H1 (cell line): ENCODE measurements around the gene FOSL1. TPM values are rescaled to one million over a fixed set of nuclear protein-coding genes. Genes with fewer than 3 reads are reported as not detected.
A peak's percentile ranks its signal among the peaks of the same experiment; 100 is the strongest.

Source experiments
- CBX5 ChIP-seq: fragments of 300-800, 300-1000 bp; sonication (generic); IDR thresholded peaks from 2 replicates; pipeline ENCODE4 v1.7.1; 2016; ENCODE audit warnings: antibody characterized with exemption, low read length, low read depth
- CREB1 ChIP-seq: IDR thresholded peaks from 2 replicates; pipeline ENCODE4 v1.6.1; 2012; ENCODE audit warnings: inconsistent platforms
- CTBP2 ChIP-seq: IDR thresholded peaks from 2 replicates; pipeline ENCODE4 v1.7.0; 2011; ENCODE audit warnings: borderline replicate concordance, mild to moderate bottlenecking, moderate library complexity, mixed read lengths, low read length; ENCODE audit not compliant: insufficient read depth, insufficient read length
- HDAC2 ChIP-seq, 2 experiments: fragments of 300-600 bp in 1 of 2; sonication (generic) in 1 of 2; IDR thresholded peaks; 2 replicates each; pipeline ENCODE4 v1.6.1; 2011 to 2012; ENCODE audit warnings: low read depth in 2 of 2, low read length in 2 of 2, mild to moderate bottlenecking in 2 of 2, moderate library complexity in 2 of 2, borderline replicate concordance in 1 of 2, inconsistent platforms in 1 of 2
- HDAC6 ChIP-seq: IDR thresholded peaks from one replicate; pipeline ENCODE4 v1.7.1; 2012; ENCODE audit warnings: low read depth, mild to moderate bottlenecking, inconsistent platforms, low read length, moderate library complexity
- POLR2A ChIP-seq, 2 experiments: IDR thresholded peaks; 1 replicate in 1 of 2; 2 replicates in 1 of 2; pipeline ENCODE4 v1.6.1; 2011; ENCODE audit warnings: low read depth in 2 of 2, low read length in 2 of 2, mild to moderate bottlenecking in 2 of 2; ENCODE audit errors: control extremely low read depth in 1 of 2
- SIN3A ChIP-seq, 2 experiments: IDR thresholded peaks in 1 of 2; conservative IDR thresholded peaks in 1 of 2; 2 replicates each; pipeline ENCODE4 v1.6.1; 2011 to 2012; ENCODE audit warnings: low read length in 2 of 2, improper control_type of control experiment in 1 of 2, low read depth in 1 of 2, mild to moderate bottlenecking in 1 of 2
- SP1 ChIP-seq: IDR thresholded peaks from 2 replicates; pipeline ENCODE4 v1.6.1; 2011; ENCODE audit warnings: low read depth, low read length
- SP2 ChIP-seq: IDR thresholded peaks from 2 replicates; pipeline ENCODE4 v1.6.1; 2012; ENCODE audit warnings: mild to moderate bottlenecking, low read length, inconsistent platforms
- TBP ChIP-seq: IDR thresholded peaks from 2 replicates; pipeline ENCODE4 v1.6.1; 2011; ENCODE audit warnings: low read depth, low read length, improper control_type of control experiment
- ZNF274 ChIP-seq: IDR thresholded peaks from 2 replicates; pipeline ENCODE4 v1.7.0; 2012; ENCODE audit warnings: low read length, borderline replicate concordance; ENCODE audit errors: extremely low read depth
- polyA plus RNA-seq, 7 experiments: library from polyadenylated mRNA; depleted of rRNA in 3 of 7; stranded (reverse) in 5 of 7; unstranded in 2 of 7; fragments of >200 nt in 5 of 7; fragments of 200-250 nt in 2 of 7; gene quantifications; 1 replicate in 5 of 7; 2 replicates in 1 of 7; 4 replicates in 1 of 7; pipeline versions ENCODE4 v1.2.1 to v1.2.3, GENCODE V29; 2011 to 2013; ENCODE audit warnings: missing spikeins in 2 of 7, mixed read lengths in 2 of 7
- total RNA-seq: library from RNA; stranded (reverse); fragmentation: NEBNext Ultra II Directional; extraction: Animal tissue kit (Norgen Biotek cat#: 25700); gene quantifications from 2 replicates; pipeline ENCODE4 v1.2.1, GENCODE V29; 2021
- TF ChIP-seq, protein P1 (sequence below): IDR thresholded peaks from 2 replicates; pipeline ENCODE4 v1.6.1; 2012; ENCODE audit warnings: low read length, inconsistent platforms
- TF ChIP-seq, protein P2 (sequence below): IDR thresholded peaks from 2 replicates; pipeline ENCODE4 v1.6.1; 2011; ENCODE audit warnings: low read depth, mild to moderate bottlenecking, low read length; ENCODE audit not compliant: insufficient read depth

FOSL1 gene
- total and polyA plus RNA-seq, 2 of the 8 experiments (the other 6 are each of a cell fraction or from before 2014, with no cell fraction given), result 6.3 to 7.2 TPM

DNA sequence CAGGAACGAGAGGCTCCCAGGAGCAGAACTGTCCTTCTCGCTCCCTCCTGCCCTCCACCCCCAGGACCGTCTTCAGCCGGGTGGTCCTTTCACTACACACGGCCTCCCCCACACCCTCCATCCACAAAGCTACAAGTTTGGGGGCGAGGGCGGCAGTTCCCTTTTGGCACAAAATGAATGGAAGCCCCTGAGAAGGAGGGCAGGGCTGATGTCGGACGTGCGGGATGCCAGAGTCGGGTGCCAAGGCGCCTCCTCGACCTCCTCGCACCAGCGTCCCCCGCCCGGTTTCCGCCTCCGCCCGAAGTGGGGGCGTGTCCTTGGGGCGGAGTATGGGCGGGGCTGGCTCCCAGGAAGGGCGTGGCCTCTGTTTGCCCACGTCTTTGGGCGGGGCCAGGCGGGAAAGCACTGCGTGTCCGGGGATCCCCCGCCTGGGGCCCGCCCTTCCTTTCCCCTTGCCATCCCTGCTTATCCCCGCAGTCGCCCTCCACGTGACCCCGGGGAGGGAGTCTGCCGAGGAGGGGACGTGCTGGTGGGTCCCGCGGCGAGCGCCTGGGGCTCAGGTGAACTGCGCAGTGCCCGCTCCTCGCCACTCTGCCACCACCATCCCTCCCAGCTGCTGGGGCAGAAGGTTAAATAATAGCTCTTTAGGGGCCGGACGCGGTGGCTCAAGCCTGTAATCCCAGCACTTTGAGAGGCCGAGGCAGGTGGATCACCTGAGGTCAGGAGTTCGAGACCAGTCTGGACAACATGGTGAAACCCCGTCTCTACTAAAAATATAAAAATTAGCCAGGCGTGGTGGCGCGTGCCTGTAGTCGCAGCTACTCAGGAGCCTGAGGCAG is 26.7 kb downstream of the FOSL1 start (continued):
- TF ChIP-seq CREB1 (peak; percentile 64), HDAC2 (IDR thresholded peaks at IDR 0.05; ENCODE audit: borderline replicate concordance in 1 of 2, low read depth in 2 of 2, low read length in 2 of 2) (0 out of 4 replicates have a peak, but pooled peaks have one; percentile 21 to 65), CTBP2 (no peak), HDAC6 (no peak), SIN3A (conservative IDR thresholded peaks at IDR 0.05 in 1 of 2, IDR thresholded peaks at IDR 0.05 in 1 of 2; ENCODE audit: low read depth in 1 of 2, low read length in 2 of 2) (0 out of 4 replicates have a peak, but pooled peaks have one; percentile 16 to 44), ZNF274 (no peak), SP1 (peak; percentile 83; the same call in 1 of the 2 replicates), TBP (peak; percentile 50; the same call in 1 of the 2 replicates), POLR2A (IDR thresholded peaks at IDR 0.05; ENCODE audit: control extremely low read depth in 1 of 2, low read depth in 2 of 2, low read length in 2 of 2) (peak in 1 of 2 experiments; percentile 30; a peak in 1 of 3 replicates), SP2 (no peak), CBX5 (no peak)
- TF ChIP-seq, protein P1, sequence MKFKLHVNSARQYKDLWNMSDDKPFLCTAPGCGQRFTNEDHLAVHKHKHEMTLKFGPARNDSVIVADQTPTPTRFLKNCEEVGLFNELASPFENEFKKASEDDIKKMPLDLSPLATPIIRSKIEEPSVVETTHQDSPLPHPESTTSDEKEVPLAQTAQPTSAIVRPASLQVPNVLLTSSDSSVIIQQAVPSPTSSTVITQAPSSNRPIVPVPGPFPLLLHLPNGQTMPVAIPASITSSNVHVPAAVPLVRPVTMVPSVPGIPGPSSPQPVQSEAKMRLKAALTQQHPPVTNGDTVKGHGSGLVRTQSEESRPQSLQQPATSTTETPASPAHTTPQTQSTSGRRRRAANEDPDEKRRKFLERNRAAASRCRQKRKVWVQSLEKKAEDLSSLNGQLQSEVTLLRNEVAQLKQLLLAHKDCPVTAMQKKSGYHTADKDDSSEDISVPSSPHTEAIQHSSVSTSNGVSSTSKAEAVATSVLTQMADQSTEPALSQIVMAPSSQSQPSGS, result 0 out of 2 replicates have a peak, but pooled peaks have one; percentile 15
- TF ChIP-seq, protein P2, sequence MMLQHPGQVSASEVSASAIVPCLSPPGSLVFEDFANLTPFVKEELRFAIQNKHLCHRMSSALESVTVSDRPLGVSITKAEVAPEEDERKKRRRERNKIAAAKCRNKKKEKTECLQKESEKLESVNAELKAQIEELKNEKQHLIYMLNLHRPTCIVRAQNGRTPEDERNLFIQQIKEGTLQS, result peak; percentile 67
